HepG2 (cell line): ENCODE measurements around the gene BABAM1. TPM values are rescaled to one million over a fixed set of nuclear protein-coding genes. Genes with fewer than 3 reads are reported as not detected.

Experiments used
- GABPB1 ChIP-seq: IDR thresholded peaks from 2 replicates; pipeline ENCODE4 v1.6.1; 2016; ENCODE audit warnings: mild to moderate bottlenecking, missing genetic modification reagents, moderate library complexity, missing compliant biosample characterization
- MEIS2 ChIP-seq: sonication (generic); formaldehyde crosslinking; IDR thresholded peaks from 2 replicates; pipeline ENCODE4 v1.9.0; 2021; ENCODE audit warnings: mild to moderate bottlenecking, missing genetic modification reagents
- NFYC ChIP-seq: IDR thresholded peaks from 2 replicates; pipeline ENCODE4 v1.6.1; 2016; ENCODE audit warnings: missing genetic modification reagents, missing compliant biosample characterization
- NR2F6 ChIP-seq, 2 experiments: IDR thresholded peaks; 2 replicates each; pipeline ENCODE4 v1.6.1; 2016; ENCODE audit warnings: antibody characterized with exemption in 1 of 2, mild to moderate bottlenecking in 1 of 2
- NR3C1 ChIP-seq: sonication (generic); formaldehyde crosslinking; IDR thresholded peaks from 2 replicates; pipeline ENCODE4 v1.4.0; 2020; ENCODE audit warnings: missing genetic modification reagents
- POLR2AphosphoS5 ChIP-seq: IDR thresholded peaks from 2 replicates; pipeline ENCODE4 v1.6.1; 2012; ENCODE audit warnings: low read depth, low read length
- RARA ChIP-seq: IDR thresholded peaks from 2 replicates; pipeline ENCODE4 v1.6.1; 2016; ENCODE audit warnings: missing genetic modification reagents, missing compliant biosample characterization
- SCMH1 ChIP-seq: sonication (generic); formaldehyde crosslinking; IDR thresholded peaks from 2 replicates; pipeline ENCODE4 v1.9.0; 2021; ENCODE audit warnings: missing genetic modification reagents, mild to moderate bottlenecking, borderline replicate concordance
- SNAPC2 ChIP-seq: sonication (generic); formaldehyde crosslinking; IDR thresholded peaks from 2 replicates; pipeline ENCODE4 v1.8.1; 2022; ENCODE audit warnings: mild to moderate bottlenecking, missing genetic modification reagents
- TFAP4 ChIP-seq: sonication (generic); IDR thresholded peaks from 2 replicates; pipeline ENCODE4 v1.6.1; 2016; ENCODE audit warnings: low read depth, borderline replicate concordance
- THYN1 ChIP-seq: sonication (generic); formaldehyde crosslinking; IDR thresholded peaks from 2 replicates; pipeline ENCODE4 v1.8.1; 2023; ENCODE audit warnings: low read depth, mild to moderate bottlenecking, moderate library complexity, missing genetic modification reagents, borderline replicate concordance
- ZC3H13 ChIP-seq: sonication (generic); formaldehyde crosslinking; IDR thresholded peaks from 2 replicates; pipeline ENCODE4 v1.8.1; 2023; ENCODE audit warnings: mild to moderate bottlenecking, missing genetic modification reagents, moderate library complexity
- ZFP1 ChIP-seq: IDR thresholded peaks from 2 replicates; pipeline ENCODE4 v1.6.1; 2016
- ZNF232 ChIP-seq: sonication (generic); formaldehyde crosslinking; IDR thresholded peaks from 2 replicates; pipeline ENCODE4 v1.4.0; 2020; ENCODE audit warnings: missing genetic modification reagents, borderline replicate concordance
- ZNF317 ChIP-seq: sonication (generic); formaldehyde crosslinking; IDR thresholded peaks from 2 replicates; pipeline ENCODE4 v1.5.0; 2020; ENCODE audit warnings: mild to moderate bottlenecking, missing genetic modification reagents
- ZNF512B ChIP-seq: sonication (generic); formaldehyde crosslinking; IDR thresholded peaks from 2 replicates; pipeline ENCODE4 v1.5.1; 2020; ENCODE audit warnings: missing genetic modification reagents, mild to moderate bottlenecking, borderline replicate concordance
- ZNF672 ChIP-seq: sonication (generic); formaldehyde crosslinking; IDR thresholded peaks from 2 replicates; pipeline ENCODE4 v1.8.1; 2022; ENCODE audit warnings: missing genetic modification reagents
- polyA plus RNA-seq, 8 experiments: library from polyadenylated mRNA; depleted of rRNA in 3 of 8; stranded (reverse) in 7 of 8; unstranded in 1 of 8; fragments of >200 nt; fragmentation: Illumina TruSeq in 4 of 8; extraction: Trizol in 4 of 8; gene quantifications; 2 replicates each; pipeline versions ENCODE4 v1.2.1 to v1.2.3, GENCODE V29; 2011 to 2016; ENCODE audit warnings: low read depth in 4 of 8, missing spikeins in 1 of 8, mixed read lengths in 1 of 8; ENCODE audit not compliant: insufficient read depth in 1 of 8
- total RNA-seq, 5 experiments: library from RNA; depleted of rRNA; stranded (reverse); fragments of >200 nt; fragmentation: Illumina TruSeq; extraction: Trizol; gene quantifications; 2 replicates each; pipeline ENCODE4 v1.2.3, GENCODE V29; 2016; ENCODE audit warnings: low read depth in 1 of 5
- TF ChIP-seq, protein P1 (sequence below): sonication (generic); formaldehyde crosslinking; IDR thresholded peaks from 2 replicates; pipeline ENCODE4 v1.5.0; 2020; ENCODE audit warnings: mild to moderate bottlenecking, low read depth, missing genetic modification reagents, borderline replicate concordance
- TF ChIP-seq, protein P2 (sequence below): fragments of 450-650 bp; IDR thresholded peaks from 2 replicates; pipeline ENCODE4 v1.6.1; 2017; ENCODE audit warnings: mild to moderate bottlenecking
- TF ChIP-seq, protein P3 (sequence below): sonication (generic); formaldehyde crosslinking; IDR thresholded peaks from 2 replicates; pipeline ENCODE4 v1.4.0; 2020; ENCODE audit warnings: mild to moderate bottlenecking, missing genetic modification reagents
- TF ChIP-seq, protein P4 (sequence below): sonication (generic); formaldehyde crosslinking; IDR thresholded peaks from 2 replicates; pipeline ENCODE4 v1.8.0; 2022; ENCODE audit warnings: mild to moderate bottlenecking, missing genetic modification reagents

Gene BABAM1
- total and polyA plus RNA-seq, 2 of the 13 experiments (the other 11 are each of a cell fraction or from before 2014, with no cell fraction given): 70.0 to 82.0 TPM

DNA sequence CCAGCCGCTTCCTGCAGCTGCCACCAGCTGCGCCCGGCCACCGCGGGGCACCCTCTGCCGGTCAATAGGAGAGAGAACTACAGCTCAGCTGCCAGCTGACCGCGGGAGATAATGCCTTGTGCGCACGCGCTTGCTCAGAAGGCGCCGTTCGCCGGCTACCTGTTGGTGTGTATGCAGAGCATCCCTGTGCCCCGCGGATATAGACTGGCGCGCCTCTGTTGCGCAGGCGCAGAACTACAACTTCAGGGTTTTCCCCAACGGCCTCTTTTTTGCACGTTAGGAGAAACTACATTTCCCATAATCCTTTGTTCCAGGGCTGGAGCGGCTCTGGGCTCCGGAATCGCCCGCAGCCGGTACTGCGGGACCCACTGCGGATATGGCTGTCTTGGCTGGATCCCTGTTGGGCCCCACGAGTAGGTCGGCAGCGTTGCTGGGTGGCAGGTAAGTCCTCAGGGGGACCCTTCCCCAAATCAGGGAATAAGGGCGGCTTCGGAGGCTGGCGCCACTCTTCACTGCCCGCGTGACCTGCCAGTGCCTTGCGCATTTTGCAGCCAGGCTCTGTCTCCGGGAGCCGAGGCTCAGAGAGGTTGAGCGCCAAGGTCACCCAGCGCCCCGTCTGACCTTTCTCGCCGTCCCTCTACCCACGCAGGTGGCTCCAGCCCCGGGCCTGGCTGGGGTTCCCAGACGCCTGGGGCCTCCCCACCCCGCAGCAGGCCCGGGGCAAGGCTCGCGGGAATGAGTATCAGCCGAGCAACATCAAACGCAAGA lies 38.5 kb downstream of the BABAM1 start, which contains the start of gene MRPL34 (continued):
- 0 out of 2 replicates have a peak, but pooled peaks have one; percentile 23 for TF ChIP-seq RARA (CRISPR knock-in tag)
- TF ChIP-seq ZNF672 (CRISPR knock-in tag): no peak
- TF ChIP-seq NR2F6 (IDR thresholded peaks at IDR 0.05): 0 out of 2 replicates have a peak, but pooled peaks have one; percentile 33
- TF ChIP-seq NR2F6 (CRISPR knock-in tag; IDR thresholded peaks at IDR 0.05): peak; percentile 49; the same call in 1 of the 2 replicates
- TF ChIP-seq ZNF512B (CRISPR knock-in tag): no peak
- TF ChIP-seq, protein P1, sequence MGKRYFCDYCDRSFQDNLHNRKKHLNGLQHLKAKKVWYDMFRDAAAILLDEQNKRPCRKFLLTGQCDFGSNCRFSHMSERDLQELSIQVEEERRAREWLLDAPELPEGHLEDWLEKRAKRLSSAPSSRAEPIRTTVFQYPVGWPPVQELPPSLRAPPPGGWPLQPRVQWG (CRISPR knock-in tag): no peak
- TF ChIP-seq NR3C1 (CRISPR knock-in tag): no peak
- no peak for TF ChIP-seq SCMH1 (CRISPR knock-in tag)
- TF ChIP-seq, protein P2, sequence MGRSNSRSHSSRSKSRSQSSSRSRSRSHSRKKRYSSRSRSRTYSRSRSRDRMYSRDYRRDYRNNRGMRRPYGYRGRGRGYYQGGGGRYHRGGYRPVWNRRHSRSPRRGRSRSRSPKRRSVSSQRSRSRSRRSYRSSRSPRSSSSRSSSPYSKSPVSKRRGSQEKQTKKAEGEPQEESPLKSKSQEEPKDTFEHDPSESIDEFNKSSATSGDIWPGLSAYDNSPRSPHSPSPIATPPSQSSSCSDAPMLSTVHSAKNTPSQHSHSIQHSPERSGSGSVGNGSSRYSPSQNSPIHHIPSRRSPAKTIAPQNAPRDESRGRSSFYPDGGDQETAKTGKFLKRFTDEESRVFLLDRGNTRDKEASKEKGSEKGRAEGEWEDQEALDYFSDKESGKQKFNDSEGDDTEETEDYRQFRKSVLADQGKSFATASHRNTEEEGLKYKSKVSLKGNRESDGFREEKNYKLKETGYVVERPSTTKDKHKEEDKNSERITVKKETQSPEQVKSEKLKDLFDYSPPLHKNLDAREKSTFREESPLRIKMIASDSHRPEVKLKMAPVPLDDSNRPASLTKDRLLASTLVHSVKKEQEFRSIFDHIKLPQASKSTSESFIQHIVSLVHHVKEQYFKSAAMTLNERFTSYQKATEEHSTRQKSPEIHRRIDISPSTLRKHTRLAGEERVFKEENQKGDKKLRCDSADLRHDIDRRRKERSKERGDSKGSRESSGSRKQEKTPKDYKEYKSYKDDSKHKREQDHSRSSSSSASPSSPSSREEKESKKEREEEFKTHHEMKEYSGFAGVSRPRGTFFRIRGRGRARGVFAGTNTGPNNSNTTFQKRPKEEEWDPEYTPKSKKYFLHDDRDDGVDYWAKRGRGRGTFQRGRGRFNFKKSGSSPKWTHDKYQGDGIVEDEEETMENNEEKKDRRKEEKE: no peak
- TF ChIP-seq, protein P3, sequence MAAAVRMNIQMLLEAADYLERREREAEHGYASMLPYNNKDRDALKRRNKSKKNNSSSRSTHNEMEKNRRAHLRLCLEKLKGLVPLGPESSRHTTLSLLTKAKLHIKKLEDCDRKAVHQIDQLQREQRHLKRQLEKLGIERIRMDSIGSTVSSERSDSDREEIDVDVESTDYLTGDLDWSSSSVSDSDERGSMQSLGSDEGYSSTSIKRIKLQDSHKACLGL: peak; percentile 78; the same call in 1 of the 2 replicates
- TF ChIP-seq ZNF317: peak; percentile 13; the same call in 1 of the 2 replicates
- peak; percentile 84 for TF ChIP-seq POLR2AphosphoS5
- peak; percentile 41 for TF ChIP-seq NFYC (CRISPR knock-in tag)
- peak; percentile 84 for TF ChIP-seq GABPB1 (CRISPR knock-in tag)
- peak; percentile 99 for TF ChIP-seq TFAP4
- TF ChIP-seq, protein P4, sequence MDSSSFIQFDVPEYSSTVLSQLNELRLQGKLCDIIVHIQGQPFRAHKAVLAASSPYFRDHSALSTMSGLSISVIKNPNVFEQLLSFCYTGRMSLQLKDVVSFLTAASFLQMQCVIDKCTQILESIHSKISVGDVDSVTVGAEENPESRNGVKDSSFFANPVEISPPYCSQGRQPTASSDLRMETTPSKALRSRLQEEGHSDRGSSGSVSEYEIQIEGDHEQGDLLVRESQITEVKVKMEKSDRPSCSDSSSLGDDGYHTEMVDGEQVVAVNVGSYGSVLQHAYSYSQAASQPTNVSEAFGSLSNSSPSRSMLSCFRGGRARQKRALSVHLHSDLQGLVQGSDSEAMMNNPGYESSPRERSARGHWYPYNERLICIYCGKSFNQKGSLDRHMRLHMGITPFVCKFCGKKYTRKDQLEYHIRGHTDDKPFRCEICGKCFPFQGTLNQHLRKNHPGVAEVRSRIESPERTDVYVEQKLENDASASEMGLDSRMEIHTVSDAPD: peak; percentile 68; the same call in 1 of the 2 replicates
- no peak for TF ChIP-seq ZC3H13
- peak; percentile 47; the same call in 1 of the 2 replicates for TF ChIP-seq ZNF232 (CRISPR knock-in tag)
- TF ChIP-seq SNAPC2 (CRISPR knock-in tag): peak; percentile 37; the same call in 1 of the 2 replicates
- TF ChIP-seq ZFP1: no peak
- no peak for TF ChIP-seq THYN1
- TF ChIP-seq MEIS2 (CRISPR knock-in tag): peak; percentile 47; the same call in 1 of the 2 replicates
